ENCODE results near the gene UNCX.

DNA sequence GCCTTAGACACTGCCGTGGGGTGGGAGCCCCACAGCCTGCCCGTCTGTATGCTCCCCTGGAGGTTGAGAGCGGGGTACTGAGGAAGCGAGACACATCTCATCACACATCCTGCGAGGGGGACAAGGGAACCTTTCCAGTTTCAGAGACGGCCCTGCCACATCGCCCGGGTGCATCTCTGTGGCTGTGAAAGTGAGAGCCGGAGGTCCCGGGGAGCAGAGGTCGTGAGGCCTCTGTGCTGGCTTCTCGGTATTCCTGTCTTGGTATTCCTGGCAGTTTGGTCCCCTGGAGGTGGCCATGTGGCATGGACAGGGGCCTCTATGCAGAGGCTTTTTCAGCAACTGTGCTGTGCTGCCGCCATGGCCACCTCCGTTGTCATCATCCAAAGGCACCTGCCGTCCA, 30.8 kb upstream of the UNCX start:
- TF ChIP-seq, protein P1, sequence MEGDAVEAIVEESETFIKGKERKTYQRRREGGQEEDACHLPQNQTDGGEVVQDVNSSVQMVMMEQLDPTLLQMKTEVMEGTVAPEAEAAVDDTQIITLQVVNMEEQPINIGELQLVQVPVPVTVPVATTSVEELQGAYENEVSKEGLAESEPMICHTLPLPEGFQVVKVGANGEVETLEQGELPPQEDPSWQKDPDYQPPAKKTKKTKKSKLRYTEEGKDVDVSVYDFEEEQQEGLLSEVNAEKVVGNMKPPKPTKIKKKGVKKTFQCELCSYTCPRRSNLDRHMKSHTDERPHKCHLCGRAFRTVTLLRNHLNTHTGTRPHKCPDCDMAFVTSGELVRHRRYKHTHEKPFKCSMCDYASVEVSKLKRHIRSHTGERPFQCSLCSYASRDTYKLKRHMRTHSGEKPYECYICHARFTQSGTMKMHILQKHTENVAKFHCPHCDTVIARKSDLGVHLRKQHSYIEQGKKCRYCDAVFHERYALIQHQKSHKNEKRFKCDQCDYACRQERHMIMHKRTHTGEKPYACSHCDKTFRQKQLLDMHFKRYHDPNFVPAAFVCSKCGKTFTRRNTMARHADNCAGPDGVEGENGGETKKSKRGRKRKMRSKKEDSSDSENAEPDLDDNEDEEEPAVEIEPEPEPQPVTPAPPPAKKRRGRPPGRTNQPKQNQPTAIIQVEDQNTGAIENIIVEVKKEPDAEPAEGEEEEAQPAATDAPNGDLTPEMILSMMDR (IDR thresholded peaks at IDR 0.05): no peak
- no peak for TF ChIP-seq POLR2A (IDR thresholded peaks at IDR 0.05)

Data from heart left ventricle (tissue), 13 donors.